K562 (cell line): ENCODE data around the gene MVP.

Experiments used
- DDX20 ChIP-seq: fragments of 450-650 bp; IDR thresholded peaks from 2 replicates; pipeline ENCODE4 v1.6.1; 2016; ENCODE audit warnings: missing genetic modification characterization, low read depth, mild to moderate bottlenecking, missing compliant biosample characterization, moderate library complexity
- FOXK2 ChIP-seq, 2 experiments: fragments of 450-650 bp; IDR thresholded peaks in 1 of 2; conservative IDR thresholded peaks in 1 of 2; 2 replicates each; pipeline ENCODE4 v1.6.1; 2016; ENCODE audit warnings: low read depth in 2 of 2, mild to moderate bottlenecking in 1 of 2
- KLF6 ChIP-seq: fragments of 250-450 bp; sonication (Bioruptor Pico); IDR thresholded peaks from 2 replicates; pipeline ENCODE4 v1.4.0; 2020; ENCODE audit warnings: mild to moderate bottlenecking, moderate library complexity, borderline replicate concordance
- NR2C2 ChIP-seq, 2 experiments: fragments of 200-800 bp in 1 of 2; sonication (Bioruptor generic) in 1 of 2; sonication (generic) in 1 of 2; formaldehyde crosslinking in 1 of 2; IDR thresholded peaks; 2 replicates each; pipeline versions ENCODE4 v1.6.1 to v1.8.0; 2016 to 2022; ENCODE audit warnings: mild to moderate bottlenecking in 1 of 2, missing compliant biosample characterization in 1 of 2, missing genetic modification characterization in 1 of 2, missing genetic modification reagents in 1 of 2
- NR3C1 ChIP-seq: sonication (generic); formaldehyde crosslinking; IDR thresholded peaks from 2 replicates; pipeline ENCODE4 v1.8.1; 2022; ENCODE audit warnings: missing genetic modification reagents
- POLR2B ChIP-seq: fragments of 450-650 bp; IDR thresholded peaks from 2 replicates; pipeline ENCODE4 v1.6.1; 2018; ENCODE audit warnings: low read depth; ENCODE audit not compliant: partially characterized antibody
- RBM14 ChIP-seq: fragments of 200-400 bp; formaldehyde crosslinking; IDR thresholded peaks from 2 replicates; pipeline ENCODE4 v1.6.1; 2018; ENCODE audit warnings: low read depth, mild to moderate bottlenecking, low read length, moderate library complexity, borderline replicate concordance; ENCODE audit not compliant: insufficient read depth
- SMC3 ChIP-seq: conservative IDR thresholded peaks from 2 replicates; pipeline ENCODE4 v1.6.1; 2011; ENCODE audit warnings: low read depth, low read length, improper control_type of control experiment; ENCODE audit not compliant: insufficient read depth
- TCF7L2 ChIP-seq: fragments of 150-350 bp; IDR thresholded peaks from 2 replicates; pipeline ENCODE4 v1.6.1; 2016; ENCODE audit warnings: low read depth, mild to moderate bottlenecking, low read length, moderate library complexity
- TF ChIP-seq, protein P1 (sequence below): sonication (generic); formaldehyde crosslinking; IDR thresholded peaks from 2 replicates; pipeline ENCODE4 v1.8.0; 2022; ENCODE audit warnings: mild to moderate bottlenecking, missing genetic modification reagents, borderline replicate concordance
- TF ChIP-seq, protein P2 (sequence below): fragments of 450-650 bp; IDR thresholded peaks from 2 replicates; pipeline ENCODE4 v1.6.1; 2016; ENCODE audit warnings: low read depth
- TF ChIP-seq, protein P3 (sequence below), 2 experiments: fragments of 450-650 bp in 1 of 2; sonication (generic) in 1 of 2; formaldehyde crosslinking; conservative IDR thresholded peaks; 2 replicates each; pipeline versions ENCODE4 v1.4.0 to v1.8.1; 2020 to 2022; ENCODE audit warnings: mild to moderate bottlenecking in 1 of 2, missing genetic modification reagents in 1 of 2
- TF ChIP-seq, protein P4 (sequence below): sonication (generic); formaldehyde crosslinking; IDR thresholded peaks from 2 replicates; pipeline ENCODE4 v1.8.1; 2022; ENCODE audit warnings: missing genetic modification reagents

DNA sequence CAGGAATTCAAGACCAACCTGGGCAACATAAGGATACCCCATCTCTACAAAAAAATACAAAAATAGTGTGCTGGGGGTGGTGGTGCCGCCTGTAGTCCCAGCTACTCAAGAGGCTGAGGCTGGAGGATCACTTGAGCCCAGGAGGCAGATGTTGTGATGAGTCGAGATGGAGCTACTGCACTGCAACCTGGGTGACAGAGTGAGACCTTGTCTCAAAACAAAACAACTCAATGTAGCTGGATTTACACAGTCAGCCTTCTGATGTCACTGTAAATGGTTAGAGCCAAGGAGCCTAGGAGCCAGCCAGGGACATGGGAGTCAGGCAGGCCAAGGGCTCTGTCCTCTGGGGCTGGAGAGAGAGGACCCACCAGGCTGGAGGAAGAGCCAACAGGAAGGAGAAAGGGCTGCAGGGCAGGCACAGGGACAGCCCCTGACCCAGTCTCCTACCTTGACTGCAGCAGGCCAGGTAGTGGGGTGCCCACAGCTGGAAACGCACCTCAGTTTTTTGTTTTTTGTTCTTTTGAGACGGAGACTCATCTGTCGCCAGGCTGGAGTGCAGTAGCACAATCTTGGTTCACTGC lies 34.3 kb downstream of the MVP start:
- TF ChIP-seq POLR2B (no peak), NR2C2 (CRISPR knock-in tag; IDR thresholded peaks at IDR 0.05) (no peak), NR2C2 (tag; IDR thresholded peaks at IDR 0.05) (no peak), RBM14 (no peak), SMC3 (no peak), TCF7L2 (no peak), DDX20 (tag) (no peak), FOXK2 (conservative IDR thresholded peaks at IDR 0.05 in 1 of 2, IDR thresholded peaks at IDR 0.05 in 1 of 2; ENCODE audit: low read depth in 2 of 2) (no peak), NR3C1 (CRISPR knock-in tag) (no peak), KLF6 (CRISPR knock-in tag) (no peak)
- TF ChIP-seq, protein P1, sequence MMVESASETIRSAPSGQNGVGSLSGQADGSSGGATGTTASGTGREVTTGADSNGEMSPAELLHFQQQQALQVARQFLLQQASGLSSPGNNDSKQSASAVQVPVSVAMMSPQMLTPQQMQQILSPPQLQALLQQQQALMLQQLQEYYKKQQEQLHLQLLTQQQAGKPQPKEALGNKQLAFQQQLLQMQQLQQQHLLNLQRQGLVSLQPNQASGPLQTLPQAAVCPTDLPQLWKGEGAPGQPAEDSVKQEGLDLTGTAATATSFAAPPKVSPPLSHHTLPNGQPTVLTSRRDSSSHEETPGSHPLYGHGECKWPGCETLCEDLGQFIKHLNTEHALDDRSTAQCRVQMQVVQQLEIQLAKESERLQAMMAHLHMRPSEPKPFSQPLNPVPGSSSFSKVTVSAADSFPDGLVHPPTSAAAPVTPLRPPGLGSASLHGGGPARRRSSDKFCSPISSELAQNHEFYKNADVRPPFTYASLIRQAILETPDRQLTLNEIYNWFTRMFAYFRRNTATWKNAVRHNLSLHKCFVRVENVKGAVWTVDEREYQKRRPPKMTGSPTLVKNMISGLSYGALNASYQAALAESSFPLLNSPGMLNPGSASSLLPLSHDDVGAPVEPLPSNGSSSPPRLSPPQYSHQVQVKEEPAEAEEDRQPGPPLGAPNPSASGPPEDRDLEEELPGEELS (CRISPR knock-in tag): no peak
- TF ChIP-seq, protein P2, sequence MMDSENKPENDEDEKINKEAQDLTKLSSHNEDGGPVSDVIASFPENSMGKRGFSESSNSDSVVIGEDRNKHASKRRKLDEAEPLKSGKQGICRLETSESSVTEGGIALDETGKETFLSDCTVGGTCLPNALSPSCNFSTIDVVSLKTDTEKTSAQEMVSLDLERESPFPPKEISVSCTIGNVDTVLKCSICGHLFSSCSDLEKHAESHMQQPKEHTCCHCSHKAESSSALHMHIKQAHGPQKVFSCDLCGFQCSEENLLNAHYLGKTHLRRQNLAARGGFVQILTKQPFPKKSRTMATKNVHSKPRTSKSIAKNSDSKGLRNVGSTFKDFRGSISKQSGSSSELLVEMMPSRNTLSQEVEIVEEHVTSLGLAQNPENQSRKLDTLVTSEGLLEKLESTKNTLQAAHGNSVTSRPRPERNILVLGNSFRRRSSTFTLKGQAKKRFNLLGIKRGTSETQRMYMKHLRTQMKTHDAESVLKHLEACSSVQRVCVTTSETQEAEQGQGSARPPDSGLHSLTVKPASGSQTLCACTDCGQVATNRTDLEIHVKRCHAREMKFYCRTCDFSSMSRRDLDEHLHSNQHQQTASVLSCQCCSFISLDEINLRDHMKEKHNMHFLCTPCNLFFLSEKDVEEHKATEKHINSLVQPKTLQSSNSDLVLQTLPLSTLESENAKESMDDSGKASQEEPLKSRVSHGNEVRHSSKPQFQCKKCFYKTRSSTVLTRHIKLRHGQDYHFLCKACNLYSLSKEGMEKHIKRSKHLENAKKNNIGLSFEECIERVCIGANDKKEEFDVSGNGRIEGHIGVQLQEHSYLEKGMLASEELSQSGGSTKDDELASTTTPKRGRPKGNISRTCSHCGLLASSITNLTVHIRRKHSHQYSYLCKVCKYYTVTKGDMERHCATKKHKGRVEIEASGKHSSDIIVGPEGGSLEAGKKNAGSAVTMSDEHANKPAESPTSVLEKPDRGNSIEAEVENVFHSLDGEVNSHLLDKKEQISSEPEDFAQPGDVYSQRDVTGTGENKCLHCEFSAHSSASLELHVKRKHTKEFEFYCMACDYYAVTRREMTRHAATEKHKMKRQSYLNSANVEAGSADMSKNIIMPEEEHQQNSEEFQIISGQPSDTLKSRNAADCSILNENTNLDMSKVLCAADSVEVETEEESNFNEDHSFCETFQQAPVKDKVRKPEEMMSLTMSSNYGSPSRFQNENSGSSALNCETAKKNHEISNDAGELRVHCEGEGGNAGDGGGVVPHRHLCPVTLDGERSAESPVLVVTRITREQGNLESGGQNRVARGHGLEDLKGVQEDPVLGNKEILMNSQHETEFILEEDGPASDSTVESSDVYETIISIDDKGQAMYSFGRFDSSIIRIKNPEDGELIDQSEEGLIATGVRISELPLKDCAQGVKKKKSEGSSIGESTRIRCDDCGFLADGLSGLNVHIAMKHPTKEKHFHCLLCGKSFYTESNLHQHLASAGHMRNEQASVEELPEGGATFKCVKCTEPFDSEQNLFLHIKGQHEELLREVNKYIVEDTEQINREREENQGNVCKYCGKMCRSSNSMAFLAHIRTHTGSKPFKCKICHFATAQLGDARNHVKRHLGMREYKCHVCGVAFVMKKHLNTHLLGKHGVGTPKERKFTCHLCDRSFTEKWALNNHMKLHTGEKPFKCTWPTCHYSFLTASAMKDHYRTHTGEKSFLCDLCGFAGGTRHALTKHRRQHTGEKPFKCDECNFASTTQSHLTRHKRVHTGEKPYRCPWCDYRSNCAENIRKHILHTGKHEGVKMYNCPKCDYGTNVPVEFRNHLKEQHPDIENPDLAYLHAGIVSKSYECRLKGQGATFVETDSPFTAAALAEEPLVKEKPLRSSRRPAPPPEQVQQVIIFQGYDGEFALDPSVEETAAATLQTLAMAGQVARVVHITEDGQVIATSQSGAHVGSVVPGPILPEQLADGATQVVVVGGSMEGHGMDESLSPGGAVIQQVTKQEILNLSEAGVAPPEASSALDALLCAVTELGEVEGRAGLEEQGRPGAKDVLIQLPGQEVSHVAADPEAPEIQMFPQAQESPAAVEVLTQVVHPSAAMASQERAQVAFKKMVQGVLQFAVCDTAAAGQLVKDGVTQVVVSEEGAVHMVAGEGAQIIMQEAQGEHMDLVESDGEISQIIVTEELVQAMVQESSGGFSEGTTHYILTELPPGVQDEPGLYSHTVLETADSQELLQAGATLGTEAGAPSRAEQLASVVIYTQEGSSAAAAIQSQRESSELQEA: no peak
- TF ChIP-seq, protein P3, sequence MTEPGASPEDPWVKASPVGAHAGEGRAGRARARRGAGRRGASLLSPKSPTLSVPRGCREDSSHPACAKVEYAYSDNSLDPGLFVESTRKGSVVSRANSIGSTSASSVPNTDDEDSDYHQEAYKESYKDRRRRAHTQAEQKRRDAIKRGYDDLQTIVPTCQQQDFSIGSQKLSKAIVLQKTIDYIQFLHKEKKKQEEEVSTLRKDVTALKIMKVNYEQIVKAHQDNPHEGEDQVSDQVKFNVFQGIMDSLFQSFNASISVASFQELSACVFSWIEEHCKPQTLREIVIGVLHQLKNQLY (CRISPR knock-in tag; conservative IDR thresholded peaks at IDR 0.05): no peak
- TF ChIP-seq, protein P4, sequence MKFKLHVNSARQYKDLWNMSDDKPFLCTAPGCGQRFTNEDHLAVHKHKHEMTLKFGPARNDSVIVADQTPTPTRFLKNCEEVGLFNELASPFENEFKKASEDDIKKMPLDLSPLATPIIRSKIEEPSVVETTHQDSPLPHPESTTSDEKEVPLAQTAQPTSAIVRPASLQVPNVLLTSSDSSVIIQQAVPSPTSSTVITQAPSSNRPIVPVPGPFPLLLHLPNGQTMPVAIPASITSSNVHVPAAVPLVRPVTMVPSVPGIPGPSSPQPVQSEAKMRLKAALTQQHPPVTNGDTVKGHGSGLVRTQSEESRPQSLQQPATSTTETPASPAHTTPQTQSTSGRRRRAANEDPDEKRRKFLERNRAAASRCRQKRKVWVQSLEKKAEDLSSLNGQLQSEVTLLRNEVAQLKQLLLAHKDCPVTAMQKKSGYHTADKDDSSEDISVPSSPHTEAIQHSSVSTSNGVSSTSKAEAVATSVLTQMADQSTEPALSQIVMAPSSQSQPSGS: no peak
